HG03097 (cell line): ENCODE data around the gene ACSM6.
"Not testable (repeated sequence)": the region's sequence is repeated elsewhere in the genome, so short reads cannot be mapped to it uniquely, and the experiment has no call there.

Experiments used
- ATAC-seq: cut with Tn5 transposase; IDR thresholded peaks from one replicate; pipeline ENCODE4 v1.9.1; 2021; ENCODE audit not compliant: unreplicated experiment, low FRiP score

The ACSM6 gene

DNA sequence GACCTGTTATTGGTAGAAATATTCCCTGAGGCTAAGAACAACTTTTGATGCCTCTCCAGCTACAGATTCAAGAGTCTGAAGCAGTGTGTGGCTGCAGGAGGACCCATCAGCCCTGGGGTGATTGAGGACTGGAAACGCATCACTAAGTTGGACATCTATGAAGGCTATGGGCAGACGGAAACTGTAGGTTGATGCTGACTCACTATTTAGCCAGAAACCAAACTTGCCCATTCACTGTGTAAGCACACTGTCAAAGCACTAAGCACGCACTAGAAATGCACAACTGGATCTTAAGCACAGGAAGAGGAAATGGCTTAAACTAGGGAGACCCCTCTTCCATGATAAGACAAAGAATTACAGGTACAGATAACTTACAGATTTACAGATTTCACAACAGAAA lies 20.8 kb downstream of the ACSM6 start:
- no peak for ATAC-seq

DNA sequence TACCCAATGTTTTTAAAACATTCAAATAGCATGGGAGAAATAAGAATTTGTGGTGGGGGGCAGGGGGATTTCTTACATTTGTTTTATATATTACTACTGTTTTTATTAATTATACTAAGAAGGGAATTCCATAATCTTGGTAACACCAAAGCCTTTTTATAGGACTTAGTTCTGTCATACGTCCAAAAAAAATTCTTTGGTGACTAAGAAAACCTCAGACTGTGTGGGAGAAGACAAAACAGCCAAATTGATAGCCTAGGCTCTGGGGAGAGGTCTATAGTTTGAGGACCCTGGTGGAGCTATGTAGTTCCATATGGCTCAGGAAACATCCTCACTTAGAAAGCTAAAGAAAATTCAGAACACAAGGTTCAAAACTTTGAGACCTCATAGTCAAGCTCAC lies 23.4 kb downstream of the ACSM6 start:
- no peak for ATAC-seq

DNA sequence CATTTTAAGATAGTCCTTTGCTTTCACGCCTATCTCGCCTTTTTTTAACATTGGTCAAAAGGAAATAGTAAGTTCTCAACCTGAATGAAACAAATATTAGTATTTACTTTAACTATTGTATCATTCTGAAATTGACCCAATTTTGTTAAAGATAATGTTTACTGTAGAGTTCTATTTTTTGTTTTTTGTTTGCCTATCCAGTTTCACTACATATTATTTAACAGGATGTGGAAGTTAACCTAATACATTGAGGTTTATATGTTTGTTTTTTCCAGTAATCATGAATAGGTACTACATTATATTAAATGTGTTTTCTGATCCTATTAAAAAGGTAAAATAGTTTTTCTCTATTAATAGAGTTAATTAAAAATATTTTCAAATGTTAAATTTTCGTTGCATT lies 26.5 kb downstream of the ACSM6 start:
- ATAC-seq, result no peak

DNA sequence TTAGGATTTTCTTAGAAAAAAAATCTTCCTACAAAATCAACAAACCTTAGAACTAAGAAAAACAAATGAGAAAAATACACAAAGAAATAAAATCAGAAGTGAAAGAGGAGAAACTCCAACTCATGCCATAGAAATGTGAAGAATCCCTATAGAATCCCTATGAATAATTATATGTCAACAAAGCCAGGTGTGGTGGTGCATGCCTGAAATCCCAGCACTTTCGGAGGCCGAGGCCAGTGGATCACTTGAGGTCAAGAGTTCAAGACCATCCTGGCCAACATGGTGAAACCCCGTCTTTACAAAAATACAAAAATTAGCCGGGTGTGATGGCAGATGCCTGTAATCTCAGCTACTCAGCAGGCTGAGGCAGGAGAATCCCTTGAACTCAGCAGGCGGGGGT lies 27.1 kb downstream of the ACSM6 start:
- ATAC-seq, result no peak

DNA sequence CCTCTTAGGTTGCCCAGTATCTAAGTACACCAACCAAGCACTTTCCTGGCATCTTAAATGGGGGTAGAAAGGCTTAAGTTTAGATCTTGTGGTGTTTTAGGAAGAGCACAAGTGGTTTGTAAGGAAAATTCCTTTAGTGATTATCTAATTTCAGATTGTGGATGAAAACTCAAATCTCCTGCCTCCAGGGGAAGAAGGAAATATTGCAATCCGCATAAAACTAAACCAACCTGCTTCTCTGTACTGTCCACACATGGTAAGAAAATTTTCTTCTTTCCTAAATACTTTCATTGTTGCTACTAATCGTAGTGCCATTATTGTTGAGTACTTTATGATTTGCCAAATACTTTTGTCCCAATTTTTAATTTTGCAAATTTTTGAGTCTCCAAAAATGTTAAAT lies 31.1 kb downstream of the ACSM6 start:
- ATAC-seq, result no peak

GRCh38 chr10:95228934-95229723 lies 35.1 kb downstream of the ACSM6 start:
- not testable (repeated sequence) for ATAC-seq

DNA sequence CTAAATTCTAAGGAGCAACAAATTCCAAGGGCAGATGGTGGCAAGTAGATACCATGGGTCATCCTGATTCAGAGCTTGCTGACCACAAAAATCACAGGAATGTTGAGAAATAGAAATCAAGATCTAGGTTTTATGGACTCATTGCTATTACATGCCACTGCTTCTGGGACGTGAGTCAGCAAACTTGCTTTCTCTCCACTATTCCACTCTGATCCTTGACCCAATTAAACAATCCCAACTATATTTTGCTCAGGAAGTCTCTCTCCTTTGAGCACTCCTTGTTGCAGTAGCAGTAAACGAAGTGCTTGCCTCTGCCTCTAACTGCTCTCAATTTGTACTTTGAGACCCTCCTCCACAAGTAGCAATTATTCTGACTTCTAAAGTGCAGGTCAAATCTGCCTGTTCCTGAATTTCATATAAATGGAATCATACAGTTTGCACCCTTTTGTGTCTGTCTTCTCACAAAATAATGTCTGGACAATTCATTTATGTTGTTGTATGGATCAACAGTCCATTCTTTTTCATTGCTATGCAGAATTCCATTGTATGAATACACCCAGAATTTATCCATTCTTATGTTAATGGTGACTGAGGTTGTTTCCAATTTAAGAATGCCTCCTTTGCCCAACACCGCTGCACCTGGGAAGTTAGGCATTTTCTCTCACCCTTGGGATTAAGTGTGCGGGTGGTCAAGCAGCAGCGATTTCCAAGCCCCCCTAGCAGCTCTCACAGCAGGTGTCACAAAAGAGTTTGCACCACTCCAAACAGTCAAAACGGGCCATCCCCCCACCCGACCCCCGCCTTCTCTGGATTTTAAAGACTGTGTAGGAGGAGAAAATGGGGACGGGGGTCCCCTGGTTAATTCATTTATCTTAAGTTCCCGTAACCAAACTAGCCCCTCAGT lies 35.9 kb downstream of the ACSM6 start:
- no peak for ATAC-seq

DNA sequence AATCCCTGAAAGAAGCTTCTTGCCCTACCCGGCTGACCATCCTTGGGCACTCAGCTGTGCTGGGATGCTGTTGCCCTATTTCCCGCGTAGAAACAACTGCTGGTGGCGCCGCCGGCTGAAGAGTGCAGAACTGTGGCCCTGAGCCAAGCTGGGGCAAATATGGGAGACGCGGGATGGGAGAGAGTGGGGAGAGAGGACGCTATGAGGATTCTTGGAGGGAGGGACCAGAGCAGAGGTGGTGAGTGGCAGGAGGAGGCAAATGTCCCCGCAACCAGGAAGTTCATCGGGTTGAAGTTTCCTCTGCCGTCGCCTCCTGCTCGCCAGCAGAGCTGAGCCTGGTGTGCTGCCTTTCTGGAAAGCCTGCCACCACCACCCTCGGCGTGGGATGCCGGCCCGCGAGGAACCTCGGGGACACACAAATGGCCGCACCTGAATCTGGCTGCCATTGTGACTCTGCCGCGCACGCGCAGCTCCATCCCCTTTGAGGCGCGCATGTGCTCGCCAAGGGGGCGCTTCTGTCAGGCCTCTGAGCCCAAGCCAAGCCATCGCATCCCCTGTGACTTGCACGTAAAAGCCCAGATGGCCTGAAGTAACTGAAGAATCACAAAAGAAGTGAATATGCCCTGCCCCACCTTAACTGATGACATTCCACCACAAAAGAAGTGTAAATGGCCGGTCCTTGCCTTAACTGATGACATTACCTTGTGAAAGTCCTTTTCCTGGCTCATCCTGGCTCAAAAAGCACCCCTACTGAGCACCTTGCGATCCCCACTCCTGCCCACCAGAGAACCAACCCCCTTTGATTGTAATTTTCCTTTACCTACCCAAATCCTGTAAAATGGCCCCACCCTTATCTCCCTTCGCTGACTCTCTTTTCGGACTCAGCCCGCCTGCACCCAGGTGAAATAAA lies 36.9 kb downstream of the ACSM6 start:
- ATAC-seq, result peak; percentile 62

DNA sequence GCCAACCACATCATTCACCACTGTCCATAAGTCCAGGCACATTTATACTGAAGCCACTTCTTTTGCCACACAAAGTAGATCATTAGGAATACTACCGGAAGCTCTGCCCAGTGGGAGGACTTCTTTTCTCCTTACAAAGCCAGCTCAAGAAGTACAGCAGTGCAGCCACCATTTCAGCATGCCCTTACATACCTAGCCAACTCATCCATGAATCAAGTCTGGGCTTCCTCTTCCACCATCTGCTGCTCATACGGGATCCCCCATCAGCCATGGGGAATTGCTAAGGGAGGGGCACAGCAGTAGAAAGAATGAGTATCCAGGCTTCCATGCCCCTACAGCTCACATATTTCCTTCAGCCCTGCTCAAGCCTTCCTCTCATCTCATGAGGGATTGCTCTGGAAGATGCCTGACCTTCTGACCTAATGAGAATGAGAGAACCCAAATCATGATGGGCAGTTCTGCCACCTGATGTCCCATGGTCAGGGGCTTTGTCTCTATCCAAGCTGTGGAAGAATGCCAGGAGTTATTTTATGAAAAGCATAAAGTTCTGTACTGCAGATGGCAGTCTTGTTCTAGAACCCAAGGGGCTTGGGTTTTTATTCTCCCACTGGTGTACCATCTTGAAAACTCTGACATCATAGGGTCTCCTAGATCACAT lies 39.5 kb downstream of the ACSM6 start:
- ATAC-seq, result no peak

DNA sequence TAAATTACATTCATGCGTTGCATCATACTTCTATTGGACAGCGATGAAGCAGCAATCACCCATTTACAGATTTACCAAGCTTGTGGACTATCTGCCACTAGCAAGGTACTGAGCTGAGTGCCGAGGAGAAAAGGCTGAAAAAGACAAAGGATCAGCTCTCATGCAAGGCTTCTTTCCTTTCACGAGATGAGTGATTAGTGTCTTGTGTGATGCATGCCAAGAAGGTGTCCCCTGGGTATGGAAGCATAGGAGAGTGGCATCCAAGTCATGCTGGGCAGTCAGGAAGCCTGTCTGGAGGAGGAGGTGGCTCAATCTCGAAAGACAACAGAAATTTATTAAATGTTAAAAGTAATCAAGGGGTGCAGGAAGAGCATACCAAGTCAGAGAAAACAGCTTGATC lies 40.9 kb downstream of the ACSM6 start:
- no peak for ATAC-seq

- no peak for ATAC-seq
Measured at GRCh38 chr10:95235676-95236067, 41.6 kb downstream of the ACSM6 start.

DNA sequence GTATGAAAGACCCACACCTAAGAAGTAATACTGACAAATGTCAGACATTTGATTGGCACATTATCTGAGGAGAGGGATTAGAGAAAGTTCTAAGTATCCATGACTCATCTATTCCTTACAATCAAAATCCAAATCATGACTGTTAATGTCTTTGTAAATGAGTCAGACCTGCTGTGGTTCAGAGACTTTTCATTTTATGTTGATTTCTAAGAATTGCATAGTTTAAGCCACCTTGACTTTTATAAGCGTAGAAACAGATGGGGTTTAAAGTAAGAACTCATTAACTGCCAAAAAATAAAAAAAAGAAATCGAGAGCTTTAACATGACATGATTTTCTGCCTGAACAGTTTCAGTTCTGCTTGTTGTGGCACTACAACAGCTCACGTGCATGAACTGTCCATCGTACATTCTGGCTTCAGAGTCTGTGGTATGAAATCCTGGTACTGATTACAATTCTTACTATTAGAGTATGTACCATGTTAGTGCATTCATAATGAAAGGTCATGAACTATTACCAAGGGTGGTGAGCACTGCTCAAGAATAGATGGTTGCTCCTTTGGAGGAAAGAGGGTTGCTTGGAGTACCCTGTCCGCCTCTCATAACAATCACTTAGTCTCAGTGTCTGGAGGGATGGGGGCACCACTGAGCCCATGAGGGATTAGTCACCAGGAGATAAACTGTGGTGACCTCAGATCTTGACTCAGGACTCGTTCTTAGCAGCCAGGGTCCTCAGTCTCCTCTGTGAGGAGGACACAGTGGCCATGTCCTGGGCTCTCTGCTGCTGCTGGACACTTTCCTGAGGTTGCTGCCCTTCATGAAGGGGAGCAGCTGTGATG lies 42.2 kb downstream of the ACSM6 start:
- peak; percentile 98 for ATAC-seq

- no peak for ATAC-seq
Measured at GRCh38 chr10:95237376-95238170, 43.5 kb downstream of the ACSM6 start.

GRCh38 chr10:95240096-95240495 lies 46.1 kb downstream of the ACSM6 start:
- not testable (repeated sequence) for ATAC-seq

- ATAC-seq, result no peak
Measured at GRCh38 chr10:95240811-95241210, 46.8 kb downstream of the ACSM6 start.

- no peak for ATAC-seq
Measured at GRCh38 chr10:95241533-95241932, 47.5 kb downstream of the ACSM6 start.

DNA sequence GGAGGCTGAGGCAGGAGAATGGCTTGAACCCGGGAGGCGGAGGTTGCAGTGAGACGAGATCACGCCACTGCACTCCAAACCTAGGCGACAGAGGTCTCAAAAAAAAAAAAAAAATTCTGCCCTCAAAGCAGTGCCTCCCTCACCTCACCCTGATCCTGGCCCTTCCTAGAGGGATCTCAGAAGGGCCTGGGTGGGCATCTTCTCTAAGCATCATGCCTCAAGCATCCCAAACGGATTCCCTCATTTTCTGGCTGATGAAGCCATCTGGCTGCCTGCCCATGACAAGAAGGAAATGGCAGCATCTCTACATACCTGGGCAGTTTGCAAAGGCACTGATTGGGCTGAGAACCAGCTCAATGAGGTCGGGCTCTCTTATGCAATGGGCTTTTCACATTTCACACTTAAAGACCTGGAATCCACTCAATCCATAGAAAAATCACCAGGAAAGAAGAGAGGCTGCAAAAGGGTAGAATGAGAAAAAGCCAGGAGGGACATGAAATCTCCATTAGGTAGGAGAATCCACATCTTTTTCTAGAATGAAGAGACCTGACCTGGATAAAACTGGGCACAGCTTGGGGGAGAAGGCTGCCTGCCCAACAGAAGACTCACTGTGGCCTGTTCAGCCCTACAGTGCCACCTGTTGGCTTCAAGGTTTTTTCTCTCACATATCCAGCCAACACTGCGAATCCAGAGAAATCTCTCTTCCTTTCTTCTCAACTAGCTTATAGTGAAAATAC lies 48.7 kb downstream of the ACSM6 start:
- ATAC-seq, result no peak

GRCh38 chr10:95243318-95243617 lies 49.2 kb downstream of the ACSM6 start:
- no peak for ATAC-seq
